Right cardiac atrium (tissue), 5 donors: Measurements from ENCODE around the gene MED16. TPM values are rescaled to one million over a fixed set of nuclear protein-coding genes. Genes with fewer than 3 reads are reported as not detected.

Experiments used
- ATAC-seq, 2 donors: fragments of 200-7000 bp; cut with Tn5 transposase; one replicate each; pipeline versions ENCODE4 v1.8.0 to v1.9.1; 2020; ENCODE audit warnings: moderate library complexity in 2 of 2, mild to moderate bottlenecking in 1 of 2
- DNase-seq, 3 donors: peaks; one replicate each; pipeline ENCODE4 v3.0.0-alpha.2; 2020
- H3K27ac ChIP-seq: one replicate; pipeline ENCODE4 v1.5.1; 2013; ENCODE audit warnings: mild to moderate bottlenecking, low read length, control low read depth, moderate library complexity
- H3K27me3 ChIP-seq: one replicate; pipeline ENCODE4 v1.6.1; 2013; ENCODE audit not compliant: control insufficient read depth, insufficient read depth
- H3K4me1 ChIP-seq: one replicate; pipeline ENCODE4 v1.6.1; 2013; ENCODE audit warnings: low read length; ENCODE audit not compliant: control insufficient read depth, insufficient read depth
- H3K4me3 ChIP-seq: one replicate; pipeline ENCODE4 v1.5.1; 2013; ENCODE audit warnings: low read length, control low read depth
- H3K9me3 ChIP-seq: one replicate; pipeline ENCODE4 v1.6.1; 2013; ENCODE audit warnings: low read length; ENCODE audit not compliant: control insufficient read depth
- WGBS: extraction: QIAGEN DNeasy Blood & Tissue Kit; methylation state at CpG from one replicate; pipeline ENCODE4 v1.1.7; 2013; 5-methylcytosine and 5-hydroxymethylcytosine counted together
- intact Hi-C, 4 donors: fragments of 100-400 bp; cut with DNase I; formaldehyde crosslinking; loops; one replicate each; pipeline versions ENCODE4 v1.11.0 to v1.14.0; 2022 to 2023
- polyA plus RNA-seq: library from polyadenylated mRNA; stranded (reverse); fragments of 200-250 nt; gene quantifications from one replicate; pipeline ENCODE4 v1.2.3, GENCODE V29; 2013
- total RNA-seq, 4 donors: library from RNA; stranded (reverse); fragmentation: NEBNext Ultra II Directional; extraction: Animal tissue kit (Norgen Biotek cat#: 25700); gene quantifications; one replicate each; pipeline ENCODE4 v1.2.1, GENCODE V29; 2021
- donor health status: healthy with polysubstance abuse.
- donor health status: DM: no; HTN: yes; CAD: no.
- donor health status: DM: no; HTN: no; CAD: no.
- donor health status: DM: no; HTN: yes; CAD: no; lungs with severe emphysema.
- donor health status: DM: yes; HTN: yes; CAD: no.

Gene MED16
- total and polyA plus RNA-seq, 5 donors, result 21.3 to 28.4 (median 25.0) TPM

DNA sequence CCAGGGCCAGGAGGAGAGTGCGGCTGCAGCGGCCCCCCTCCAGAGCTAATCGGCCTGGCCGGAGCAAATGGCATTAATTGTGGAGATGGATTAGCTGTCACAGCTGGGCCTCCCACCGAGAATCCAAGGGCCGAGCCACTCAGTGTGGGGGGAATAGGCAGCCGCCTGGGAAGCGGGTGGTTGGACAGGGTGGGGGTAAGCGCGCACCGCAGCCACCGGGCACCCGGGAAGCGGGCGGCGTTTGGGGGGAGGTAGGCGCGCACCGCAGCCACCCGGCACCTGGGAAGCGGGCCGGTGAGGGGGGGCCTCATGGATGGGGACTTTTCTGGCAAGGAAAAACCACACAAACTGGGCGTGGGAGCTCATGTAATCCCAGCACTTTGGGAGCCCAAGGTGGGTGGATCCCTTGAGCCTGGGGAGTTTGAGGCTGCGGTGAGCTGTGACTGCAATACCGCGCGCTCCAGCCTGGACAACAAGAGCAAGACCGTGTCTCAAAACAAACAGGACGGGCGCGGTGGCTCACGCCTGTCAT is 10.3 kb upstream of the MED16 start:
- Histone ChIP-seq H3K4me1 (no peaks in the 10 kb centered on the region), H3K27ac (no peak overlapping the region), H3K4me3 (no peak overlapping the region), H3K27me3 (no peaks in the 10 kb centered on the region), H3K9me3 (no peaks in the 10 kb centered on the region)
- WGBS, result 78% methylated on average over 32 of the region's 32 CpGs
- intact Hi-C loops, result no loop called here
- DNase-seq (no peak), ATAC-seq (no peak)

DNA sequence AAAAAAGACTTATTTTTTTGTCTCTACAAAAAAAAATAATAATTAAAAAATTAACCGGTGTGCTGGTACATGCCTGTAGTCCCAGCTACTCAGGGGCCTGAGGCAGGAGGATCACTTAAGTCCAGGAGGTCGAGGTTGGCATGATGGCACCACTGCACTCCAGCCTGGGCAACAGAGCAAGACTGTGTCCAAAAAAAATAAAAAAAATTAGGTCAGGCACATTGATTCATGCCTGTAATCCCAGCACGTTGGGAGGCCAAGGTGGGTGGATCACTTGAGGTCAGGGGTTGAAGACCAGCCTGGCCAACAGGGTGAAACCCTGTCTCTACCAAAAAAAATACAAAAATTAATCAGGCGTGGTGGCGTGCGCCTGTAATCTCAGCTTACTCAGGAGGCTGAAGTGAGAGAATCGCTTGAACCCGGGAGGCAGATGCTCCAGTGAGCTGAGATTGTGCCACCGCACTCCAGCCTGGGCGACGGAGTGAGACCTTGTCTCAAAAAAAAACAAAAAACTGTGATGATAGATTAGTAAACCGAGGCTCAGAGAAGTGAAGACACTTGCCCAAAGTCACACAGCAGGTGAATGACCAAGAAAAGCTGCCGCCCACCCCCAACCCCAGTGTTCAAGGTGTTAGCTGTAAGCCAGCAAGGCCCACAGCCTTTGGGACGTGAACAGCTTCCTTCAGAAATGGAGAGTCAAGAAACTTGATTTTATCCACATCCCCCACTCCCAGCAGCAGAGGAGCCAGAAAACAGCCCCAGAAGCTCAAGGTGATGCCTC is 9.6 kb upstream of the MED16 start:
- H3K9me3 ChIP-seq, result no peaks in the 10 kb centered on the region
- intact Hi-C loops, result no loop called here
- H3K4me3 ChIP-seq, result no peak overlapping the region
- no peak overlapping the region for H3K27ac ChIP-seq
- DNase-seq (no peak), ATAC-seq (no peak)
- H3K27me3 ChIP-seq, result no peaks in the 10 kb centered on the region
- WGBS, result 88% methylated on average over 14 of the region's 14 CpGs
- H3K4me1 ChIP-seq, result no peaks in the 10 kb centered on the region

DNA sequence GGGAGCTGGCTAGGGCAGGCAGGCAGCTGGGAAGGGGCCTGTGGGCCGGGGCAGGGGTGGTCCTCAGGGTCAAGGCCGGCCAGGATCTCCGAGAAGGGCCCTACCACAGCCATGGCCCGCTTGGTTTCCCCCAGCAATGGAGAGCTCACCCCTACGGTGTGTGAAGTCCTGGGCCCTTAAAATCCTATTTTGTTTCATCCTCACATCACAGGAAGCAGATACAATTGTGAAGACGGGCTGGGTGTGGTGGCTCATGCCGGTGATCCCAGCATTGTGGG is 9.0 kb upstream of the MED16 start:
- no peak for ATAC-seq
- H3K27ac ChIP-seq, result no peak overlapping the region
- no peaks in the 10 kb centered on the region for H3K27me3 ChIP-seq
- 91% methylated on average over 7 of the region's 7 CpGs for WGBS
- H3K4me3 ChIP-seq, result no peak overlapping the region
- no peak for DNase-seq
- intact Hi-C loops, result no loop called here
- H3K4me1 ChIP-seq, result no peaks in the 10 kb centered on the region
- H3K9me3 ChIP-seq, result no peaks in the 10 kb centered on the region

DNA sequence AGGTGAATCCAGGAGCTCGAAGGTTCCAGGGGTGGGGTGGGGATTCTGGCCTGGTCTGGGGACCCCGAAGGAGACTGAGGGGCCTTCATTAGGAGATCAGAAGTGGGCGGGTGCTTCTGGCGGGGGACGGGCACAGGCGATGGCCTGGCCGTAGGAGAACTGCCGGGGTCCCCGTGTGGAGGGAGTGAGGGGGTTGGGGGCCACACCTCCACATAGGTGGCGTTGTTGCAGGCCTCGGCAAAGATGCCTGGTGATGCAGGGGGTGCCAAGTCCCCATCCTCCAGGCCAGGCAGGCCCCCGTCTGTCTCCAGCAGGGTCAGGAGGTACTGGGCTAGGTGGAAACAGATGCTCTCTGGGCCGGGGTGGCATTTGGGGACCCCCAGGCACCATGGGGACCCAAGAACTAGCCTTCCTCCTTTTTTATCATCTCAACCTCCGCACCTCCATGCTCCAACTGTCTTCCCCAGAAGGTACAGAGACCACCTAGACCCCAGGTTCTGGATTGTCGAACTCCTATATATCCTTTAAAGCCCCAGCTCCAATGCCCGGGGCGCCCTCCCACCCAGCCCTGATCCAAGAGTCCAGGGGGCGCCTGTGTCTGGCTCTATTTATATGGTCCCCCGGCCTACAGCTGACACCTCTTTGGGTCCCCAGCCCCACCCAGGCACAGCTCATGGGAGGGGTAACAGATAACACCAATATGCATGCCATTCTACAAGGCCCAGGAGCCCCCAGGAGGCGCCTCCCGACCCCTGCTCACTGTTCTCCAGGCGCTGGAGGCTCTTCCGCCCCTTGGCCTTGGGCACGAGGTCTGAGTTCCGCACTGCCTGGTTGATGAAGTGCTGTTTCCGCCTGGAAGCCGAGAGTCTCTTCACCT is 8.5 kb upstream of the MED16 start:
- no peak overlapping the region for H3K4me3 ChIP-seq
- no peaks in the 10 kb centered on the region for H3K9me3 ChIP-seq
- WGBS, result 94% methylated on average over 27 of the region's 27 CpGs
- intact Hi-C loops, result no loop called here
- H3K27me3 ChIP-seq, result no peaks in the 10 kb centered on the region
- DNase-seq (no peak), ATAC-seq (no peak)
- H3K27ac ChIP-seq, result no peak overlapping the region
- H3K4me1 ChIP-seq, result no peaks in the 10 kb centered on the region

DNA sequence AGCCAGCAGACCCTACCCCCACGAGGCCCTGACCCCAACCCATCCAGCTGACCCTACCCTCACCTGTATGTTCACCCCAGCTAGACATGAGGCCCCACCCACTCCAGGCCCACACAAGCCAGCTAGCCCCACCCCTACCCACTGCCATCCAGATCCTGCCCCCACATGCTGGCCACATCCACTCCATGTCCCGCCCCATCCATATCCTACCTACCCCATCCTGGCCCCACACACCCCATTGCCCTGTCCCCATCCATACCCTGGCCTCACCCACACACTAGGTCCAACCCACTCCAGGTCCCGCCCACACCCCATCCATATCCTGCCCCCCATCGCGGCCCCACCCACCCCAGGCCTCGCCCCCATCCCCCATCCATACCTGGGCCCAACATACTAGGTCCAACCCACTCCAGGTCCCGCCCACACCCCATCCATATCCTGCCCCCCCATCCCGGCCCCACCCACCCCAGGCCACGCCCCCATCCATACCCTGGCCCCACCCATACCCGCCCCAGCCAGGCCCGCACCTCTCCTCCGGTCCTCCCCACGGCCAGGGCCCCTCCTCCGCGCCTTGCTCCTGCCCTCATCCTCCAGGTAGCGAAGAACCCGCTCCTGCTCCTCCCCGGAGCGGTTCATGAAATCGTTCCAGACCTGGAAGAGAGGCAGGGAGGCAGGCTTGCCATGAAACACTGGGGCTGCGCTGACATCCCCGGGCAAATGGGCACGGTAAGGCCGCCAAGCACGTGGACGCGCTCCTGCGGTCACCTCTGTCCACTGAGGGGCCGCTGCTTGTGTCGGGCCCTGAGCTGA is 7.5 kb upstream of the MED16 start:
- DNase-seq, result no peak
- WGBS, result 86% methylated on average over 30 of the region's 30 CpGs
- no peaks in the 10 kb centered on the region for H3K4me1 ChIP-seq
- ATAC-seq, result peak; percentile 9 to 23
- no peaks in the 10 kb centered on the region for H3K9me3 ChIP-seq
- H3K27ac ChIP-seq, result no peak overlapping the region
- no peaks in the 10 kb centered on the region for H3K27me3 ChIP-seq
- no peak overlapping the region for H3K4me3 ChIP-seq
- intact Hi-C loops, result no loop called here

DNA sequence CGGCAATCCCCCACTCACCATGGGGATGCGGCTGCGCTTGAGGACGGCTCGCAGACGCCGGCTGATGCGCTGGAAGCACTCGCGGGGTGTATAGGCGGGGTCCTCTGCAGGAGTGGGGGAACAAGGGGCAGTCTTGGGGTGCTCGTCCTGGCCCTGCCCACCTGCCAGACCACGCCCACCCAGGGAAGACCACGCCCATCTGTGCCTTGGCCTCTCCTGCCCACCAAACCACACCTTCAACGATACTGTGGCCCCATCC is 7.0 kb upstream of the MED16 start:
- ATAC-seq (no peak), DNase-seq (no peak)
- H3K4me3 ChIP-seq, result no peak overlapping the region
- no peaks in the 10 kb centered on the region for H3K4me1 ChIP-seq
- H3K9me3 ChIP-seq, result no peaks in the 10 kb centered on the region
- WGBS, result 93% methylated on average over 15 of the region's 15 CpGs
- no peaks in the 10 kb centered on the region for H3K27me3 ChIP-seq
- intact Hi-C loops, result no loop called here
- H3K27ac ChIP-seq, result no peak overlapping the region

DNA sequence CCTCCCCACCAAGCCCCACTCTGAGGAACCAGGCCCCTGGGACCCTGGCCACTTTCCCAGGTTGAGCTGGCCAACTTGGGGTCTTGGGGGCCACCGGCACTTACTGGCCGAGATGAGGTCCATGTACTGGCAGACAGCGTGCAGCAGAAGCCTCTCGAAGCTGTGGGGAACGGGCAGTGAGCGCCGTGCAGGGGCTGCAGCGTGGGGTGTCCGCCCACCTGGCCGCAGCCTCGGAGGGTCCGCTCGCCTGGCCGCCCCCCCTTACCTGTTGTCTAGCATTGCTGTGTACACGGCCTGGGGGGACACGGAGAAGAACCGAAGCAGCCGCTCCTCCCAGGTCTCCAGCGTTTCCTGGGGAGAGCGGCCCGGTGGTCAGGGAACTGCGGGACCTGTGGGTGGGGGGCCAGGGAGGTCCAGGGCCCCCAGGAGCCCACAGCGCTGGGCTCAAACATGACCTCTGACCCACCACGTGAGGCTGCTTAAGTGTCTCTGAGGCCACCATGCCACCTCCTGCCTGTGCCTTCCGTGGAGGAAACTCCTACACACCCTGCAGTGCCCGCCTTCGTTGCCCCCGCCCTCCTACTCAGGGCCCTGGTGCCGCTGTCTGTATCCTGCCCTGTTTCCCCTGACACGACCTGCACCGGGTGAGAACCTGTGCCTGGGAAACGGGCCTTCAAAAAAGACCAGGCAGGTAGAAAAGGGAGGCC is 6.5 kb upstream of the MED16 start:
- WGBS, result 89% methylated on average over 32 of the region's 32 CpGs
- H3K4me1 ChIP-seq, result no peaks in the 10 kb centered on the region
- ATAC-seq (no peak), DNase-seq (no peak)
- H3K27me3 ChIP-seq, result no peaks in the 10 kb centered on the region
- no peak overlapping the region for H3K27ac ChIP-seq
- H3K4me3 ChIP-seq, result no peak overlapping the region
- H3K9me3 ChIP-seq, result no peaks in the 10 kb centered on the region
- intact Hi-C loops, result no loop called here

DNA sequence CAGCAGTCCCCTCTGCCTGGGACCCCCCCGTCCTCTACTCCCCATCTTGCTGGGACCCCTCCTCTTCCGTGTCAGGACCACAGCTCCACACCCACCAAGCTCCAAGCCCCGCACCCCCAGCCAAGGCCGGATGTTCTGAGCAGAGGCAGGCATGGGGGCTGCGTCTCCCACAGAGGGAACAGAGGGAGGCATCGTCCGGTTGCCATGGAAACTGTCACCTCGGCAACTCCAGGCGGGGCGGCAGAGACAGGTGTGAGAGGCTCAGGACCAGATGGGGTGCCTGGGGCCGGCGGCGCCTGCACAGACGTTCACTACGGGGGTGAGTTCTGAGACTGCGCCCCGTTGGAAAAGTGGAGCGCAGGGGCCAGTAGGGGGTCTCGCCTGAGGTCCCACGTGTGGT is 5.7 kb upstream of the MED16 start:
- Histone ChIP-seq H3K4me1 (no peaks in the 10 kb centered on the region), H3K27me3 (no peaks in the 10 kb centered on the region), H3K4me3 (no peak overlapping the region), H3K27ac (no peak overlapping the region), H3K9me3 (no peaks in the 10 kb centered on the region)
- intact Hi-C loops, result no loop called here
- WGBS, result 81% methylated on average over 20 of the region's 20 CpGs
- peak in 1 of 3 donors; percentile 59 for DNase-seq
- no peak for ATAC-seq

DNA sequence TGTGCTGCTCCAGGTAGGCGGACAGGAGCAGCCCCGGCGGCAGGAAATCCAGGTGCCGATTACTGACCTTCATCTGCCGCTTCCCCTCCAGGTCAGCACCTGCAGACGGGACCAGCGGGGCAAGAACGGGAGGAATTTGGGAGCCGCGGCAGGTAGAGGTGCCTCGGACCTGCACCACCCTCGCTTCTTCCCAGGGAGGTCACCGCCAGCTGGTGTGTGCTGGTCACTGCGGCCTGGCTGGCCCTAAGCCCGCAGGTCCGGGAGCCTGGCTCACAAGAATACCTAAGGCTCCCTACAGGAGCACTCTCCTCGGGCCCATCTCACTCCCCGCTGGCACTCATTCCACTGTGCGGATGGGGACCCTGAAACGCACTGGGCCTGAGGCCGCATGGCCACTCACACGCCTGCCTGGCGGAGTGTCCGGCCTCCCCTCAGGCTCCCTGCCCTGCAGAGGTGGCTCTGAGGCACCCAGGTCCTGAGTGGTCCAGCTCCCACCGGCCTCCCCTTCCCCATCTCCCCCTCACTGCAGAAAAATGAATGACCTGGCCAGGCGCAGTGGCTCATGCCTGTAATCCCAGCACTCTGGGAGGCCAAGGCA is 4.6 kb upstream of the MED16 start:
- Histone ChIP-seq H3K27me3 (no peaks in the 10 kb centered on the region), H3K27ac (no peak overlapping the region), H3K4me3 (no peak overlapping the region), H3K4me1 (no peaks in the 10 kb centered on the region), H3K9me3 (no peaks in the 10 kb centered on the region)
- intact Hi-C loops, result no loop called here
- ATAC-seq (no peak), DNase-seq (no peak)
- WGBS, result 91% methylated on average over 26 of the region's 26 CpGs

DNA sequence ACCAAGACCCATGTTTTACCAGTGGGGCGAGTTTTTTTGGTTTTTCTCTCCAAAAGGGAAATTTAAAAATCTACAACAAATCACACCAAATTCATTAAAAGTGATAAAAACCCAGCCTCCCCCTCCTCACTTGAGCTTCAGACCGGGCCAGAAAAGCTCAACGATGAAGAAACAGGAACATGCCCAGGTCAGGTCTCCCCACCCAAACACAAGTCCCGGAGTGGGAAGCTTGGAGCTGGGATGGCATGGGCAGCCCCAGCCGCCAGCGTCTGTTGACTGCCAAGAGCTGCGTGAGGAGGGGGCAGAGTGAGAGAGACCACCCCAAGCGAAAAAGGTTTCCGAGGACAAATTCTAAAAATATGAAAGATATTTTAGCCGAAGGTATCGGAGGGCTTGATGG is 4.0 kb upstream of the MED16 start:
- Histone ChIP-seq H3K27me3 (no peaks in the 10 kb centered on the region), H3K9me3 (no peaks in the 10 kb centered on the region), H3K4me3 (no peak overlapping the region), H3K4me1 (no peaks in the 10 kb centered on the region), H3K27ac (no peak overlapping the region)
- no peak for DNase-seq
- no peak for ATAC-seq
- 90% methylated on average over 11 of the region's 11 CpGs for WGBS
- intact Hi-C loops, result no loop called here
